Middle frontal gyrus (tissue), 1 donor: ENCODE data around the gene B3GNT7.
A peak's percentile ranks its signal among the peaks of the same experiment; 100 is the strongest.

Source experiments
- DNase-seq: peaks from one replicate; pipeline ENCODE4 v3.0.0-alpha.2; 2015; ENCODE audit warnings: low spot score; ENCODE audit errors: extremely low spot score

Gene B3GNT7

DNA sequence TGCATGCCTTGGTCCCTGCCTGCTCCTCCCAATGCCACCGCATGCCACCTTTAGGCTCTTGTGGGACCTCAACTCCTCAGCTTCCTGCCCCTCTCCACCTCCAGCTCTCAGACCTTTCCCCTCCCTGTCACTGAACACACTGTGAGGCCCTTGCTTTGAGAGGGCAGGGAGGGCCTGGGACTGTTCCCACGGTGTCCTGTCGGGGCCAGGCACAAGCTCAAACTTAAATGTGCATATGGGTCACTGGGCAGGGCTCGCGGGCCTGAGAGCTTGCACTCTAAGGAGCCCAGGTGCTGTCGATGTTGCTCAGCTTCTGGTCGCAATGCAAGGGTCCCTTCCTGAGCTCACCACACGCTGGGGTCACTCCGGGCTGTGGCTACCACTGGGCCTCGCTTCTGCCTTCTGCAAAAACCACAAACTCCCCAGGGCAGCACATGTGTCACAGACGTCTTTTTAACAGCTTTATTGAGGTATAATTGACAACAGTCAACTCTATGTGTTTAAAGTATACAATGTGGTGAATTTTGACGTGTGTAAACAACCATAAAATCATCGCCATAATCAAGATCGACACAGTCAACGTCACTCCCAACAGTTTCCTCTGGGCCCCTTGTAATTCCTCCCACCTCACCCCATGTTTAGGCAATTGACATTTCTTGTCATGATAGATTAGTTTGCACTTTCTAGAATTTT lies 11.9 kb upstream of the B3GNT7 start:
- DNase-seq = no peak

DNA sequence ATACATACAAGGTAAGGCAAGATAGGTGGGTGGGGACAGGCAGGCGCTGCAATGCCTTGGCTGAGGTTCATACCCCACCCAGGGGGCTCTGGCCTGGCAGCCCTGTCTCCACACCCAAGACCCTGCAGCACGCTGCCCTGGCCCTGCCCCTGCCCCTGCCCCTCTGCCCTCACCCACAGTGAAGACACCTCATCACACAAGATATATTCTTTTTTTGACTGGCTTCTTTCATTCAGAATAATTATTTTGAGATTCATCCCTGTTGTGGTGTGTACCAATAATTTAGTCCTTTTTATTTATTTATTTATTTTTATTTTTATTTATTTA lies 11.4 kb upstream of the B3GNT7 start:
- DNase-seq = no peak

GRCh38 chr2:231384970-231385369 lies 10.5 kb upstream of the B3GNT7 start:
- DNase-seq = no peak

GRCh38 chr2:231385429-231385828 lies 10.1 kb upstream of the B3GNT7 start:
- no peak for DNase-seq

DNA sequence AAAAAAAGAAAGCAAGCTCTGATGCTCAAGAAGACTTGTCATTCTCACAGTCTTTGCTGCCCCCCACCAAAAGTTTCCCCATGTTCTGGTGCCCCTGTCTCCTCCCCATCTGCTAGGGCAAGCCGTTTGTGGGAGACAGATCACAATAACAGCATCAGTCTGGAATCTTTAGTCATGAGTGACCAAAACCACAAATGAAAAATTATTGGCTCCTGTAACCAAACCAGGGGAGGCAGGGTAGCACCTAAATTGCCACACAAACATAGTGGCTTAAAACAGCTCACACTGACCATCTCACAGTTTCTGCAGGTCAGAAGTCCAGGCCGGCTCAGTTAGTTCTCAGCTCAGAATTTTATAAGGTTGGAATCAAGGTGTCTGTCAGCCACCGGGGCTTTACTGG lies 9.1 kb upstream of the B3GNT7 start:
- no peak for DNase-seq

GRCh38 chr2:231387904-231388724 lies 7.4 kb upstream of the B3GNT7 start:
- DNase-seq = peak; percentile 83

DNA sequence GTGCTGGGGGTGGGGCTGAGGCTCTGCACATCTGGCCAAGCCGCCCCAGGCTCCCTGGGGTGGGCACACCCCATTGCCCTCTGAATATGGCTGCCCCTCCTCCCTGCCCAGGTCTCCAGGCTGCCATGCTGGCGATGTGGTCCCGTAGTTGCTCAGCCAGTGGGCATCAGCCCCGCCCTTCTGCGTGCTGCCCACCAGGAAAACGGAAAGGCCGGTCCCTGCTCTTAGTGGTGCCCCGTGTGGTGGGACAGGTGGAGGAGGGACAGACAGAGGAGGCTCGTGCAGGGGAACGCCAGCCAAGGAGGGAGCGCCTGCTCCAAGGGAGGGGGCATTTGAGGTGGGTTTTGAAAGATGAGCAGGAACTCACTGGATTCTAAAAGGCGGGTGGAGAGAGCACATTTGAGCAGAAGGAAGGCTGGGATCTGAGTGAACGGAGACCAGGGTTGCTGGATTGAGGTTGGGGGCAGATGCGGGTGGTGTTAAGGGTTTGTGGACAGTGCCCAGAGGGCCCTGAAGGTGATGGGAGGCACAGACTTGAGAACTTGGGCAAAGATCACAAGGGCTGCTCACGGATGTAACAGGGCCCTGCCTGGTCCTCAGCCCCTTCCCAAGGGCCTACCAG lies 6.7 kb upstream of the B3GNT7 start:
- no peak for DNase-seq

GRCh38 chr2:231390667-231391066 lies 4.8 kb upstream of the B3GNT7 start:
- no peak for DNase-seq

DNA sequence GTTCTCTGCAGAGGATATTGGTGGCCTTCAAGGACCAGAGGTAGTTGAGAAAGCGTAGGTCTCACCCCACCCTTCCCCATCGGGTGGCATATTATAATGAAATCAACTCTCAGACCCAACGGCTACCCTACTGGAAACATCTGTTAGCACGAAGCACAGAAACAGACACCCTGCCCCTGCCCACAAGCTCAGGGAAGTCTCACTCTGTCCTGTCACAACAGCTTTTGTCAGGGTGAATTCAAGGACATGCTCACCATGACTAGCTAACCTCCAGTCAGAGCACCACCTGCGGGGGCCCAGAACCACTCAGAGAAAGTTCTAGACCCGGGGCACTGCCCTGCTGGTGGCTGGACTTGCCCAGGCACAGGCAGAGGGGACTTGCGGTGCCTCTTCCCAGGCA lies 3.5 kb upstream of the B3GNT7 start:
- DNase-seq = no peak

DNA sequence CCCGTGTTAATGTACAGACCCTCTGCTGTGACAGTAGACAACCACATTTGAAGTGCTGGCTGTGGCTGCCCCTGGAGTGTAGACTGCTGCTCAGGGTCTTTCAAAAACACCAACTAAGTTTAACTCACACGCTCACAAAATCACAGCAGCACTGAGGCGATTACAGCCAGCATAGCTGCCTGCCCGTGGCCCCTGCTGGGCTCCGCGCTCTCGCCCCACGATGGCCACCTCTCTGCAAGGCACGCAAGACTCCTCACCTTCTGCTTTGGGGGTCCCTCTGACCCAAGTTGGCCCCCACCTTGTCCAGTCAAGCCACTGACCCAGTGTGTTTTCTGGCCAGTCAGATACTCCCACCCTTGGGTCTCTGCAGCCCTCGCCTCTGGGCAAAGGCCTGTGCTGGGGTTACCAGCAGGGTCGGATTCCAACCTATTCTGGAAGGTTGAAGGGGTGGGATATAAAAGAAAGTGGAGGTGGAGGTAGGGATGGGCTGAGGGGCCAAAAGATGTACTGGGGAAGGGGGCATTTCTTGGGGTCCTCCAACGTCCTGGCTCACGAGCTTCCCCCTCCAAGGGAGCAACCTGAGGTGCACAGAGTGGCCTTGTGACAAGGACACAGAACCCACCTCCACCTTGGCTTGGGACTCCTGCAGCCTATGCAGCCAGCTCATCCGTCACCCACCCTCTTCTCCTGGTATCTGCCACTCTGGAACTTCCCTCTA lies 2.9 kb upstream of the B3GNT7 start:
- DNase-seq = no peak

DNA sequence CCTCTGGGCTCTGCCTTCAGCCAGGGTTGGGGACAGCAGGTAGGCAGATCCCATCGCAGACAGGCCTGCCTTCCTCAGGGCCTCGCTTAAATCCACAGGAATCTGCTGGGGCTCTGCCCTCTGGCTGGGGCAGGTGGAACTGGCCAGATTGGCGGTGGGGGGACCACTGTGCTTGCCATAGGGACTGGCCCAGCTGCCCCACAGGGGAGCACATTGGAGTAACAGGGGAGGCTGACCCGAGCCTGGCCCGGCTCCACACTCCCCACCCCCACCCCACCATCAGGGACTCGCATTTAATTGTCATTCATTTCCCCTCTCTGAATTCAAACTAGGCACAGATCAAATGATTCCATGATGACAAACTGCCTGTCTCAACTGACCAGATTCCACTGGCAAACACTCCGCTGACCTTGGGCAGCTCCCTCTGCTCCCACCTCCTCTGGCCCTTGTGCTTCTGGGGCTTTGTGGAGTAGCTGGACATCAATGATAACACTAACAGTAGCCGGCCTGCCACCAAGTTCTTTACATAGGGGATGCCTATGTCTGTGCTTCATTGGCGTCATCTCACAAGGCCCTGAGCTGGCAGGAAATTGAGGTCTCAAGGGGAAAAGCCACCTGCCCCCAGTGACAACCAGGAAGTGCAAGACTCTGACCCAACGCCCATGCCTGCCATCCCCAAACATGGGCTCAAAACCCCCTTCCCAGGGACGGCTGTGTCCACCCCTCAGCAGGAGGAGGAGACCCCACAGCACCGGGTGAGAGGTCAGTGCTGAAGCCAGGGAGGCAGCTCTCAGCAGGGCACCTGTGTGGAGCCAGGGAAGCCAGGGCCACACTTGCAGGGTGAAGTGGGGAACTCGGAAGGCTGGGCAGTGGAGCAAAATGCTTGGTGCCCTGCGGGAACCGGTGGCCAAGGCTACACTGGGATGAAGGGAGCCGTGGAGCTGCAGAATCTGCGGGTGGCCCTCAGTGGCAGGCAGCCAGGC lies 2.1 kb upstream of the B3GNT7 start:
- no peak for DNase-seq

DNA sequence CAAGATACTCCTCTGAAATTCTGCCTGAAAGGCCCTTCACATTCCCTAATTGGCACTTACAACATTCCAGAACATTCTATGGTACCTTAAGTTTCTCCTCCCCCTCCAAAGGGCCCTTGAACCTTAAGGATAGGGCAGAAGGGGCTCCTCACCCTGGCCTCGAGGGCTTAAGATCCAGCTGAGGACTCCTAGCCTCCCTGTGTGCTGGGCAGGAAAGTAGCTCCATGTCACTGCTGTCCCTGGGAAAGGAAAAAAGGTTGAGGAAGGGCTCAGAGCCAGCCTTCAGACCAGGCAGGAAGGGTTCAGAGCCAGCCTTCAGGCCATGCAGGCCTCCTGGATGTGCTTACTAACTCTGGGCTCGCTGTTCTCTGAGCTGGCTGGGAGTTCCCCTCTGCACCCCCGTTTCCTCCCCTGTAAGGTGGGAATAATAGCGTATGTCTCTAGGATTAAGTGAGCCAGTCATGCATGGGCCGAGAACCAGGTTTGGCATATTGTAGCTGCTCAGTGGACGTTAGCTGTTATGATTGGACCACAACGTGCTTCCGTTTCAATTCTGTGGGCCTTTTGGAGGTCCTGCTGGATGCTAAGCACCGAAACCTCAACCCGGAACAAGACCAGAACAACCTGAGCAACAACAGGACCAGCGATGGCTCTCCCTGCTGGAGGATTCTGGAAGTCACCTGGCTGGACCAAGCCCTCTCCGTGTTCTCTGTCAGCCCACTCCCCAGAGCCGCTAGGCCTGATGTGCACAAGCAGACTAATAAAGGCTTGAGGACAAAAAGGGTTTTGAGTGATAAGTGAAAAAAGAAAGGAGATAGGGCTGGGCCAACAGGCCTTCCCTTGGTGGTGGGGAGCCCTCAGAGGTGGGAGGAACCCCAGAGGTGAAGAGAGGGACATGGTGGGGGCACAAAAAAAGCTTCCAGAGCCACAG lies 1.0 kb upstream of the B3GNT7 start:
- DNase-seq = no peak

DNA sequence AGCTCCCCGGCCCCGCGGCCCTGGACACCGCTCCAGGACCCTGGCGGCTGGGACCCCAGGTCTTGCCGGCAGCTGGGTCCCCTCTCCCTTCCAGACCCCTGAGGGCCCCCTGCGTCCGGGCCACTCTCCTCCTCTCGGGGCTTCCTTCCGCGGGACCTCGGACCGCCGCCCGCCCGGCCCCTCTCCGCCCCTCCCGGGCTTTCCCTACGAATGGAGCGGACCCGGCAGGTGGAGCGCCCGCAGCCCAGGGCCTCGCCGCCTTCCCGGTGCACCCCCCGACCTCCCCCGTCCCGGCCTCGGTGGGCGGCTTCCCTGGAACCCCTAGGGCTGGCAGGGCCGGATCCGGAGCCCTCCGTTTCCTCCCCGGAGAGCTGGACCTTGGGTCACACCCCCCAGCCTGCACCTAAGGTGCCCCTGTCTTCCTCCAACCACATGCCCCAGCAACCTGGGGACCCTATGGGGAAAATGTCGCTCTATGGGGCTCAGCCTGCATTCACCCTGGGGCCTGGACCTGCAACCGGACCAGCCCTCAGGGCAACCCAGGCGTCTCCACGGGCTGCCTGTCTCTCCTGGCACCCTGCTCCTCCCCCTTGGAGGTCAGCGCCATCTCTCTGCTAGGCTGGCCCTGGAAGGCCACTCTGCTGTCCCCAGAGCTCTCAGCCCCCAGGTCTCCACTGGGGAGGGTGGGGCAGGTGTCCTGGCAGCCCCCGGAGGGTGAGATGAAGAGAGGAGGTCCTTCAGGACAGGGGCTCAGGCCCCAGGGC lies 730 bp downstream of the B3GNT7 start:
- DNase-seq = no peak

- no peak for DNase-seq
Measured at GRCh38 chr2:231397011-231397927, 1.8 kb downstream of the B3GNT7 start.

DNA sequence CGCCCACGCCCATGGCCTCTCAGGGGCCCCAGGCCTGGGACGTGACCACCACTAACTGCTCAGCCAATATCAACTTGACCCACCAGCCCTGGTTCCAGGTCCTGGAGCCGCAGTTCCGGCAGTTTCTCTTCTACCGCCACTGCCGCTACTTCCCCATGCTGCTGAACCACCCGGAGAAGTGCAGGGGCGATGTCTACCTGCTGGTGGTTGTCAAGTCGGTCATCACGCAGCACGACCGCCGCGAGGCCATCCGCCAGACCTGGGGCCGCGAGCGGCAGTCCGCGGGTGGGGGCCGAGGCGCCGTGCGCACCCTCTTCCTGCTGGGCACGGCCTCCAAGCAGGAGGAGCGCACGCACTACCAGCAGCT lies 2.4 kb downstream of the B3GNT7 start:
- DNase-seq = no peak

- DNase-seq = no peak
Measured at GRCh38 chr2:231398585-231398984, 3.1 kb downstream of the B3GNT7 start.

DNA sequence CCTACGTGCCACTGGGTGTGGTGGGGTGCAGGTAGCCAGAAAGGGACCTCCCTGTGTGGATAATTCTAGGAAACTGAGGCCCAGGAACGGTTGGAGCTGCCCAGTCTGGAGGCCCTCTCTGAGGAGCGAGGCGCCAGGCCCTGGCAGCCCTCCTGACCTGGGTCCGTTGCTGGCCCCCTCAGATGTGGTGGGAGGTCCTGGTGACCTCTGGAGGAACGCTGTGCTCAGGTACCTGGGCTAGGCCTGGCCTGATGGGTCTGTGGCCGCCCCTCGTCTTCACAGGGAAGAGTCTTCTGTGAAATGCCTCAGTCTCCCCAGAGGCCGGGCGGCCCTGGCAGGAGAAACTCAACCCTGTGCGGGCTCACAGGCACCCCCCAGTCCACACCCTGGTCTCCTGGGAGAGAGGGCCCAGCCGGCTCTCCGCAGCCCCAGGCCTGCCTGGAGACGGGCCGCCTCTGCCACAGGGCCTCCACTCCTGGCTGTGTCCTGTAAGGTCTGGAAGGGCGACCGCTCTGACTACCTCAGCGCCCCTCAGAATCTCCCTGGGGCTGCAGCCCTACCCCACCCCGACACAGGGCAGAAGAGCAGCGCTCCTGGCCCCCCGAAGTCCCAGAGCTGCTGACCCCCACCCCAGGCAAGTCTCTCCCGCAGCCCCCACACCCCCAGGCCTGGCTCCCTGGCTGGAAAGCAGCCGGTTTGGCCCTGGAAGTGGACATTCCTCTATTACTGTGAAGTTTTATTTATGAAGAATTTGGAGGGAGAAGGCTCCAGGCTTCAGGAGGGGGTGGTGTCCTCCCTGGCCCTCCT lies 3.7 kb downstream of the B3GNT7 start:
- no peak for DNase-seq
